Measurements from ENCODE around the gene IFIT3. TPM values are rescaled to one million over a fixed set of nuclear protein-coding genes. Genes with fewer than 3 reads are reported as not detected.
"Not testable (repeated sequence)": the region's sequence is repeated elsewhere in the genome, so short reads cannot be mapped to it uniquely, and the experiment has no call there.

IFIT3 gene
- total and polyA plus RNA-seq, 7 donors = 4.9 to 36.1 (median 9.4) TPM

DNA sequence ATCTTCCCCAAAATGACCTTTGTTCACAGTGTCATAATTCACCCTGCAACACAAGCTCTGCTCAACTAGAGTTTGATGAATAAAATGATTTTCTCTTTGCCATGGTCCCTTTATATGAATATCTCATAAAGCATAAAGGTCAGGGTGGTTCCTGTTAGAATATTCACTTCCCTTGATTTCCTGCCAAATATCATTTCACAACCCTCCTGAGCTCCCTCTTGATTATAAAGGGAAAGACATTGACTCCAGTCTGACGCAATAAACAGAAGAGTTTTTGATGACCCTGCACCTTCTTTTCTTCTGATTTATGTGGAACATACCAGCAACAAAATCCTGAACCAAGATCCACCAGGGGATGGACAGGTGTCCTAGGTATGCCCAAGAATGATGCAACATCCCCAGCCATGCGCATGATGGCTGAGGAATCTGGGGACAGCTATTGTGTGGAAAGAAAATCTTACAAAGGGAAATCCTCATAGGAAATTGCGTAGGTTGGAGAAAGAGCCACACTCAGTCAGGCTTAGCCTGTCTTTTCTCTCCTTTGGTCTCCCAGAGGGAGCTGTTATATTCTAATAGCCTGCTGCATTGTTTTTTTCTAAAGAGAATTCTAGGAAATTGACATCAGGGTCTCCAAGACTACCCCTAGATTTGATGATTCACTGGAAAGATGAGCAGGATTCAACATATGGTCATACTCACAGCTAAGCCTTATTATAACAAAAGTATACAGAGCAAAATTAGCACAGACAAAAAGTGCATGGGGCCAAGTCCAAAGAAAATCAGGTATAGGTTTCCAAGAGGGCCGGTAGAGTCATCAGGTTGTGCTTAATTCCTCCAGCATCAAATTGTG, 18.8 kb downstream of the IFIT3 start:
- TF ChIP-seq EP300 (IDR thresholded peaks at IDR 0.05) (no peak), POLR2A (IDR thresholded peaks at IDR 0.05) (no peak), POLR2AphosphoS5 (IDR thresholded peaks at IDR 0.05) (peak in 1 of 4 donors; percentile 25), CTCF (IDR thresholded peaks at IDR 0.05) (no peak)
- Histone ChIP-seq H3K27me3 (no peaks in the 10 kb centered on the region), H3K36me3 (no peaks in the 10 kb centered on the region), H3K4me1 (peaks cover 0 to 19% (median 15%) of the 10 kb centered on the region in 4 donors), H3K4me3 (no peak overlapping the region), H3K9me3 (no peaks in the 10 kb centered on the region), H3K27ac (peak overlapping the region in 2 of 4 donors; percentile 26 to 58)
- DNase-seq = no peak
- WGBS, 2 donors = 67 to 69% methylated on average over 4 of the region's 4 CpGs
- intact Hi-C loops (cut with DNase I) = no loop called here

DNA sequence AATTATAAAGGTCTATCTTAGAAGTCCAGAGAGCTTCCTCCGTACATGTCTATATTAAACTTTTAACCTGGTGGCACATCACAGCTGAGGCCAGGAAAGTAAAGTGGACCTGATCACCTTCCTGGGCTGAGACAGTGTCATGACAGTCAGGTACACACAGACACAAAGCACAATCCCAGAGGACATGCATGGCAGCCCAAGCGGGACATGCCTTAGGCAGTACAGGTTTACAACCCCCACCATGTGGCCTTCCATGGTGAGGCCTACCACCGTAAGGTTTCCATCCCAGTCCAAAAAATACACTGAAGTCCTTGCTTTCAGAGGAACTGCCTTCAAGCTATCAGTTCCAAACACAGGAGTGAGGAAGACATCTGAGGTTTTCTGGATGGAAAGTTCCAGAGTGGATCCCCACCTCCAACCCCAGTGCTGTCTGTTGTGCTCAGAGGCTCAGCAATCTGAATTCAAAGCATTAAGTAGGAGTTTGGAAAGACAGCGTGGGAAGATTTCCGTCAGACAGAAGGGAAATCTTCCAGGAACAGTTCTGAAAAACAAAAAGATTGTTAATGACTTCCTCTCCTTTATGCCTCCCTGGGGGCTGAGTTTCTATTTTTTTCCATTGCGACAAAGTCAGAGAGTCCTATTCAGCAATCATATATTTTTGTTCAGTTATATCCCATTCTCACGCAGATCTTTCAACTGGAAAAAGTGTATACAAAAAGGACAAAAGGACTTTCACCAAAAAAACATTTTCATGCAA, 20.1 kb downstream of the IFIT3 start:
- TF ChIP-seq POLR2AphosphoS5 (IDR thresholded peaks at IDR 0.05) (no peak), EP300 (IDR thresholded peaks at IDR 0.05) (no peak), CTCF (IDR thresholded peaks at IDR 0.05) (no peak), POLR2A (IDR thresholded peaks at IDR 0.05) (no peak)
- H3K36me3 ChIP-seq = no peaks in the 10 kb centered on the region
- H3K9me3 ChIP-seq = no peaks in the 10 kb centered on the region
- H3K4me3 ChIP-seq = no peak overlapping the region
- peak overlapping the region in 2 of 4 donors; percentile 26 to 58 for H3K27ac ChIP-seq
- no peak for DNase-seq
- 71 to 88% methylated on average over 7 of the region's 7 CpGs for WGBS, 2 donors
- intact Hi-C loops (cut with DNase I) = no loop called here
- H3K4me1 ChIP-seq = peaks cover 0 to 27% (median 26%) of the 10 kb centered on the region in 4 donors
- H3K27me3 ChIP-seq = no peaks in the 10 kb centered on the region

GRCh38 chr10:89348481-89348880, 20.7 kb downstream of the IFIT3 start:
- no peaks in the 10 kb centered on the region for H3K36me3 ChIP-seq
- H3K4me3 ChIP-seq = no peak overlapping the region
- no peak for DNase-seq
- H3K9me3 ChIP-seq = no peaks in the 10 kb centered on the region
- no peak for TF ChIP-seq EP300 (IDR thresholded peaks at IDR 0.05)
- TF ChIP-seq POLR2AphosphoS5 (IDR thresholded peaks at IDR 0.05) = no peak
- no peak for TF ChIP-seq CTCF (IDR thresholded peaks at IDR 0.05)
- TF ChIP-seq POLR2A (IDR thresholded peaks at IDR 0.05) = no peak
- no peaks in the 10 kb centered on the region for H3K27me3 ChIP-seq
- peak overlapping the region in 2 of 4 donors; percentile 23 to 26 for H3K27ac ChIP-seq
- 76 to 87% methylated on average over 5 of the region's 5 CpGs for WGBS, 2 donors
- H3K4me1 ChIP-seq = peaks cover 0 to 27% (median 26%) of the 10 kb centered on the region in 4 donors
- intact Hi-C loops (cut with DNase I) = no loop called here

DNA sequence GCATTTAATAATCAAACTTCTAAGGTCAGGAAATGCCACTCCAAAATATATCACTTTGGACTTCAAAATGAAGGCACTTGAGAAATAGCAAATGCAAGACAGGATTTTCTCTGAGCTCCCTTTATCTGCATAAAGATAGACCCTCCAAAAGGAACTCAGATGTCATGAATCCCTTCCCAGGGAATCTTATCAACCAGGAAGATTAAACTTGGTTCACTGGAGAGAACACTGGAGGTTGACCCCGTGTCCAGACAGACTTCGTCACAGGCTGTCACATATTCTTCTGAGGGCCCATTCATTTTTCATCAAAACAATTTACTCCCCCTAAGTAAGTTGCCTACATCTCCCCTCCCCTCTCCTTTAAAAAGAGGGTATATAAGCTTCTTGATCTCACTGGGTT, 21.2 kb downstream of the IFIT3 start:
- no peak overlapping the region for H3K4me3 ChIP-seq
- H3K27ac ChIP-seq = peak overlapping the region in 1 of 4 donors; percentile 26
- H3K9me3 ChIP-seq = no peaks in the 10 kb centered on the region
- TF ChIP-seq POLR2A (IDR thresholded peaks at IDR 0.05) (no peak), CTCF (IDR thresholded peaks at IDR 0.05) (no peak), POLR2AphosphoS5 (IDR thresholded peaks at IDR 0.05) (no peak), EP300 (IDR thresholded peaks at IDR 0.05) (no peak)
- no peak for DNase-seq
- H3K36me3 ChIP-seq = no peaks in the 10 kb centered on the region
- H3K27me3 ChIP-seq = no peaks in the 10 kb centered on the region
- intact Hi-C loops (cut with DNase I) = no loop called here
- peaks cover 0 to 27% (median 26%) of the 10 kb centered on the region in 4 donors for H3K4me1 ChIP-seq
- WGBS, 2 donors = 92 to 93% methylated on average over 2 of the region's 2 CpGs

DNA sequence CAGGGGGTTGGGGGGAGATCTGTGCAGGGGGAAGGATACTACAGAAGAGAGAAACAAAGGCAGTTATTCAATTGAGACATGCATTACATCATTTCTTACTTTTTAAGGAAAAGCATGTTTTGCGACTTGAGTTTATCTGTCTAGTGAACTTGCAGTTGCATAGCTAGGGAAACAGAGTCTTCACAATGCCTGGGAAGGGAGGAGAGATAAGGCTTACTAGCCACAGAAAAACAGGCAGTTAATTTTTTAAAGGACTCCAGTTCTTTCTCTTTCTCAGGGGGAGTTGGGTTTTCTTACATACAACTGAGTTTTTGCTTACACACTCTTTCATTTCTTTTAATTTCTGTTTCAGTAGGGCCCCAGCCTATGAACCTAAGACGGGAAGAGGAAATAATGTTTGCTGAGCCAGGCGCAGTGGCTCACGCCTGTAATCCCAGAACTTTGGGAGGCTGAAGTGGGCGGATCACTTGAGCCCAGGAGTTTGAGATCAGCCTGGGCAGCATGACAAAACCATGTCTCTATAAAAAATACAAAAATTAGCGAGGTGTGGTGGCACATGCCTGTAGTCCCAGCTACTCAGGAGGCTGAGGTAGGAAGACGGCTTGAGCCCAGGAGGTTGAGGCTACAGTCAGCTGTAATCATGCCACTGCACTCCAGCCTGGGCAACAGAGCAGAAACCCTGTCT, 23.0 kb downstream of the IFIT3 start:
- H3K27me3 ChIP-seq; intact Hi-C loops (cut with DNase I); H3K36me3 ChIP-seq; H3K4me3 ChIP-seq; H3K9me3 ChIP-seq: not testable (repeated sequence)
- peak overlapping the region; percentile 65 to 79 (median 75) for H3K27ac ChIP-seq
- DNase-seq = peak; percentile 74
- 4 to 26% methylated on average over 7 of the region's 7 CpGs for WGBS, 2 donors
- H3K4me1 ChIP-seq = peaks cover 0 to 27% (median 26%) of the 10 kb centered on the region in 4 donors
